Skin of body (tissue), 3 donors: ENCODE measurements around the gene PRR12. TPM values are rescaled to one million over a fixed set of nuclear protein-coding genes. Genes with fewer than 3 reads are reported as not detected.

Source experiments
- DNase-seq: peaks from one replicate; lab custom pipeline; 2025; lab: John Stamatoyannopoulos, UW
- small RNA-seq: library from RNA; depleted of rRNA; stranded (forward); fragments of <200 nt; gene quantifications from one replicate; pipeline ENCODE3, GENCODE V24; 2014; ENCODE audit warnings: low replicate concordance
- total RNA-seq: library from RNA; depleted of rRNA; stranded (reverse); fragments of >200 nt; gene quantifications from one replicate; pipeline ENCODE4 v1.2.3, GENCODE V29; 2014

The PRR12 gene
- total RNA-seq, 1 donor from 2014 or later = 6.9 TPM

- no peak for DNase-seq
These were observed 71.0 kb downstream of the PRR12 start for GRCh38 chr19:49662011-49662410.

DNA sequence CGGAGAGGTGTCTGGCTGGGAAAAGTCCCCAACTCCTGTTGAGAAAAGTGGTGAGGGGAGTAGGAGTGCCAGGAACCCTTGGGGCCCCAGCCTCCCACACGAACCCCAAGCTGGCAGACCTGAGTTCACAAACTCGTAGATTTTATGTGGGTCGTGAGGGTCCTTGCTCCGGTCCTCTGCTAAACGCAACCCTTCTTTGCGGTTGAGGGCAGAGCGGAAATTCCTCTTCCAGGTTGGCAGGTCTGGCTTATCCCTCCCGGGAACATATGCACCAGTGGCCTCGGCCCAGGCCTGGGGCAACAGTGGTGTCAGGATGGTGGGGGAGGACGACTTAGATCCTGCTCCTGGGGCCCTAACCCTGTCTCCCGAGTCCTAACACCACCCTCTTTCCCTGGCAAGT is 72.2 kb downstream of the PRR12 start:
- no peak for DNase-seq

DNA sequence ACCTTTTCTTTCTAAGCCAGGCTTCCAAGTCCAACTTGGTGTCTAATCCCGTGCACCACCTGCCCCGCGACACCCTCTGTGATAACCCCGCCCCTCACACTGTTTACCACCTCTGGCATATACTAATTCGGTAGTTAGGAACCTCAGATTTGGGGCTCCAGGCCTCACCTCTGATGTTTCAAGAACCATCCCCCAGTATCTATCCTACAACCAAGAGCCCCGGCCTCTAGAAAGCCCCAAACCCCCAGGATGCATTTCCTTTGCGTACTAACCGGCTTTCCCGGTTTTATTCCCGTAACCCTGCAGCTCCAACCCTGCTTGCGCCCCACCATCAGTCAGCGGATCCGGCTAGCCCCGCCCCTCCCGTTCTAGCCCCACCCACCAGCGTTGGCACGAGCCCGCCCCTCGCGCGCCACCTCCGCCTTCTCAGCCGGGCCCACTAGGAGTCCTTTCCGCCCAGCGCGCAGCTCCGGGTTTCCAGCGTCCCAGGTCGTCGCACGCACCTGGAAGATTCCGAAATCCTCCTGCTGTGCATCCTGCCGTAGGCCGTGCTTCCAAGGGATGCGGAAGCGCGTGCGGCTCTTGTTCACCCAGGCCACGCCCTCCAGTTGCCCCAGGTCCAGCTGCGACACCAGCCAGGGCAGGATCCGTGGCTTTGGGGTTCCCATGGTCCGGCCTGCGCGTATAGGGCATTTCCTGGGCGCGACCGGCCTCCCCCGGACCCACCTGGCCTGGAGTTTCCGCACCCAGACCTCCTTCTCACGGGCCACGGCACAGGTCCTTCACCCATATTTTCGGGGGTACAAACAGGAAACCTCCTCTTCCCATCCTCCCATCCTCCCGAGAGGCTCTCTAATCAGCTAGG is 73.4 kb downstream of the PRR12 start:
- peak; percentile 69 for DNase-seq

DNA sequence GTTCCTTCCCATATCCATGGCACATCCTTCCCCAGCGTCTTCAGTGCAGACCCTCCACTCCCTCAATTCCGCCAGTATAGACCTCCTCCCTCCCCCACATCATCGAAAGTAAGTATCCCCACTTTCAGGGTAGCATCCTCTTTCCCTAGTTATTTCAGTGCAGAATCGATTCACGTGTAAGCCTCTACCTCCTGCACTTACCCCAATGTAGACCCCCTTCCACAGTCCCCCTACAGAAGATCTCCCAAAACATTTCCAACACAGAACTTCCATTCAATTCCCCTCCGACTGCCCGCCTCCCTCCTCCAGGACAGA is 74.0 kb downstream of the PRR12 start:
- DNase-seq = no peak

GRCh38 chr19:49665351-49666119 is 74.6 kb downstream of the PRR12 start, which contains the start of the genes BCL2L12 and IRF3:
TSS of gene BCL2L12 (plus strand) at chr19:49665933. CDS start at chr19:49666693, 760 bp downstream.
TSS of gene IRF3 (minus strand) at chr19:49665857. CDS start at chr19:49664838, 1,019 bp downstream.
- peak; percentile 98 for DNase-seq

- DNase-seq = peak; percentile 63
These were observed 75.1 kb downstream of the PRR12 start for GRCh38 chr19:49666120-49666444.

GRCh38 chr19:49667473-49667872 is 76.5 kb downstream of the PRR12 start:
- no peak for DNase-seq

GRCh38 chr19:49669516-49669915 is 78.5 kb downstream of the PRR12 start:
- DNase-seq = no peak

DNA sequence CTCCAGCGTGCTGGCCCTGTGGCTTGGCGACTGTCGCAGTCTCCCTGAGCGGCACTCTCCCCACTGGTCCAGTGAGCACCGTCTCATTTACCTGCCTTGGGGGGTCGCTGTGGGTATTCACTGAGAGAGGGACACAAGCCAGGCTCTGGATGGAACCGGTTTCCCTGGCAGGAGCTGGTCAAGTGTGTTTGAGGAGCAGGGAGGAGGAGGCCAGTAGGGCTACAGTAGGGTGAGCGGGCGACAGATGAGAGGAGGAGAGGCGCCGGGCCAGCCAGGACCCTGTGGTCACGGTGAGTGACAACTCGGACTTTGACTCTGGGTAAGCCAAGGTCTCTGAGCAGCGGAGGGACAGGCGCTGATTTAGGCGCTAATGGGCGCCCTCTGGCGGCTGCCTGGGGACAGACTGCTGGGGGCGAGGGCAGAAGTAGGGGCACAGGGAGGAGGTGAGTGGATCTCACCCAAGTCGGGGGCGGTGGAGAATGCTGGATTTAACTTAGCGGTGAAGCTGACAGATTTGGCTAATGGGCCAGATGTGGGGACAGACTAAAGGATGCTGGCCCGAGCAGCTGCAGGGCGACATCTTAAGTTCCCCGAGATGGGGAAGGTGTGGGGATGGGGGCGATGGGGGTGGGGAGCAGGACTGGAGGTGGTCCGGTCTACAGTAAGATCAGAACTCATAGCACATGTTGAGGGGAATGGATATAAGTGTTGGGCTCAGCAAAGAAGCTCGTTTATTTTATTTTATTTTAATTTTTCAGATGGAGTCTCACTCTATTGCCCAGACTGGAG is 81.3 kb downstream of the PRR12 start:
- no peak for DNase-seq

Small RNA genes lying within 50 kb of the gene (small RNA-seq; reads per million reads assigned to genes)
- not detected for gene RF00019

Other genes with a start within 250 kb of the PRR12 start
- 21.4 TPM for gene TEAD2, start 228.8 kb upstream of the PRR12 start, total RNA-seq
- not detected for gene DKKL1, start 227.3 kb upstream of the PRR12 start, total RNA-seq
- gene KASH5, start 202.9 kb upstream of the PRR12 start, total RNA-seq = not detected
- not detected for gene PTH2, start 167.7 kb upstream of the PRR12 start, total RNA-seq
- not detected for gene GFY, start 165.8 kb upstream of the PRR12 start, total RNA-seq
- 0.59 TPM for gene SLC17A7, start 149.7 kb upstream of the PRR12 start, total RNA-seq
- 49.7 TPM for gene PIH1D1, start 139.4 kb upstream of the PRR12 start, total RNA-seq
- 22.5 TPM for gene ALDH16A1, start 138.0 kb upstream of the PRR12 start, total RNA-seq
- gene FLT3LG, start 117.0 kb upstream of the PRR12 start, total RNA-seq = 1.3 TPM
- 3,296 TPM for gene RPL13A, start 103.6 kb upstream of the PRR12 start, total RNA-seq
- gene RPS11, start 94.7 kb upstream of the PRR12 start, total RNA-seq = 2,894 TPM
- gene FCGRT, start 78.5 kb upstream of the PRR12 start, total RNA-seq = 96.1 TPM
- 71.9 TPM for gene RCN3, start 63.2 kb upstream of the PRR12 start, total RNA-seq
- gene NOSIP, start 10.6 kb upstream of the PRR12 start, total RNA-seq = 28.4 TPM
- gene PRRG2, start 9.9 kb upstream of the PRR12 start, total RNA-seq = 2.8 TPM
- 10.2 TPM for gene RRAS, start 49.0 kb downstream of the PRR12 start, total RNA-seq
- 8.5 TPM for gene SCAF1, start 51.0 kb downstream of the PRR12 start, total RNA-seq
- gene IRF3, start 74.7 kb downstream of the PRR12 start, total RNA-seq = 42.6 TPM
- gene BCL2L12, start 74.8 kb downstream of the PRR12 start, total RNA-seq = 5.0 TPM
- gene PRMT1, start 86.1 kb downstream of the PRR12 start, total RNA-seq = 129 TPM
- gene ADM5, start 98.4 kb downstream of the PRR12 start, total RNA-seq = 0.69 TPM
- 1.6 TPM for gene CPT1C, start 99.9 kb downstream of the PRR12 start, total RNA-seq
- 0.30 TPM for gene TSKS, start 172.1 kb downstream of the PRR12 start, total RNA-seq
- 31.4 TPM for gene AP2A1, start 175.8 kb downstream of the PRR12 start, total RNA-seq
- gene FUZ, start 222.1 kb downstream of the PRR12 start, total RNA-seq = 13.4 TPM
- 17.4 TPM for gene MED25, start 227.1 kb downstream of the PRR12 start, total RNA-seq